GM12891 (cell line): ENCODE measurements around the gene MAGEB17.
"Not testable (repeated sequence)": the region's sequence is repeated elsewhere in the genome, so short reads cannot be mapped to it uniquely, and the experiment has no call there.

ENCODE experiments used
- DNase-seq: peaks from one replicate; pipeline ENCODE4 v3.0.0; 2011; ENCODE audit warnings: low spot score; ENCODE audit not compliant: insufficient read length
- FAIRE-seq: peaks from 2 replicates; lab custom pipeline; 2011; peaks lifted over from hg19 to GRCh38; lab: Jason Lieb, UNC
- PAX5 ChIP-seq: IDR thresholded peaks from 2 replicates; pipeline ENCODE4 v1.6.1; 2011; ENCODE audit warnings: low read length, moderate library complexity, mild to moderate bottlenecking; ENCODE audit not compliant: insufficient read depth, severe bottlenecking
- POLR2A ChIP-seq: IDR thresholded peaks from 2 replicates; pipeline ENCODE4 v1.6.1; 2011; ENCODE audit warnings: low read depth, low read length, control low read depth
- POLR2AphosphoS5 ChIP-seq: IDR thresholded peaks from 2 replicates; pipeline ENCODE4 v1.6.1; 2011; ENCODE audit warnings: low read depth, low read length, control low read depth
- POU2F2 ChIP-seq: IDR thresholded peaks from 2 replicates; pipeline ENCODE4 v1.6.1; 2011; ENCODE audit warnings: low read depth, mild to moderate bottlenecking, control low read depth, low read length, moderate library complexity
- SPI1 ChIP-seq: IDR thresholded peaks from 2 replicates; pipeline ENCODE4 v1.6.1; 2011; ENCODE audit warnings: low read depth, low read length, control low read depth
- TAF1 ChIP-seq: IDR thresholded peaks from 2 replicates; pipeline ENCODE4 v1.6.1; 2011; ENCODE audit warnings: low read depth, low read length, control low read depth

MAGEB17 gene

GRCh38 chrX:16177260-16177659 lies 10.0 kb downstream of the MAGEB17 start:
- FAIRE-seq = no peak
- DNase-seq = no peak
- TF ChIP-seq PAX5 = no peak
- no peak for TF ChIP-seq POLR2A
- TF ChIP-seq TAF1 = no peak
- no peak for TF ChIP-seq POLR2AphosphoS5
- TF ChIP-seq SPI1 = no peak
- TF ChIP-seq POU2F2 = no peak

- DNase-seq, FAIRE-seq: not testable (repeated sequence)
Measured at GRCh38 chrX:16183843-16184242, 16.6 kb downstream of the MAGEB17 start.

- DNase-seq = no peak
- TF ChIP-seq SPI1 (peak; percentile 88), POLR2A (no peak)
- peak; percentile 88 for FAIRE-seq
Measured at GRCh38 chrX:16185725-16186136, 18.4 kb downstream of the MAGEB17 start.

- DNase-seq (no peak), FAIRE-seq (peak; percentile 70)
- TF ChIP-seq POU2F2 = no peak
- no peak for TF ChIP-seq TAF1
- TF ChIP-seq SPI1 = no peak
- no peak for TF ChIP-seq POLR2AphosphoS5
- TF ChIP-seq PAX5 = no peak
- TF ChIP-seq POLR2A = no peak
Measured at GRCh38 chrX:16186380-16187007, 19.2 kb downstream of the MAGEB17 start.

GRCh38 chrX:16187024-16187760 lies 19.9 kb downstream of the MAGEB17 start:
- no peak for DNase-seq
- TF ChIP-seq POLR2AphosphoS5 (no peak), SPI1 (no peak), POU2F2 (no peak), POLR2A (no peak), PAX5 (no peak), TAF1 (no peak)
- no peak for FAIRE-seq

GRCh38 chrX:16188687-16189086 lies 21.4 kb downstream of the MAGEB17 start:
- FAIRE-seq (no peak), DNase-seq (no peak)
- TF ChIP-seq TAF1 = no peak
- no peak for TF ChIP-seq SPI1
- TF ChIP-seq POLR2A = no peak
- no peak for TF ChIP-seq POU2F2
- no peak for TF ChIP-seq PAX5
- TF ChIP-seq POLR2AphosphoS5 = no peak

GRCh38 chrX:16191605-16192004 lies 24.3 kb downstream of the MAGEB17 start:
- FAIRE-seq (no peak), DNase-seq (no peak)
- TF ChIP-seq POLR2A (no peak), SPI1 (no peak), POLR2AphosphoS5 (no peak), TAF1 (no peak), POU2F2 (no peak), PAX5 (no peak)

GRCh38 chrX:16196829-16197228 lies 29.5 kb downstream of the MAGEB17 start:
- no peak for TF ChIP-seq POLR2AphosphoS5
- TF ChIP-seq POLR2A = no peak
- no peak for TF ChIP-seq TAF1
- TF ChIP-seq POU2F2 = no peak
- no peak for TF ChIP-seq PAX5
- no peak for TF ChIP-seq SPI1
- DNase-seq = no peak
- FAIRE-seq = no peak

- TF ChIP-seq TAF1 (no peak), PAX5 (no peak), POLR2A (no peak), POLR2AphosphoS5 (no peak), POU2F2 (no peak), SPI1 (no peak)
- DNase-seq (no peak), FAIRE-seq (no peak)
Measured at GRCh38 chrX:16199343-16199742, 32.1 kb downstream of the MAGEB17 start.

GRCh38 chrX:16202943-16203342 lies 35.7 kb downstream of the MAGEB17 start:
- DNase-seq = no peak
- no peak for FAIRE-seq
- TF ChIP-seq SPI1 = no peak
- TF ChIP-seq POLR2AphosphoS5 = no peak
- no peak for TF ChIP-seq TAF1
- TF ChIP-seq POU2F2 = no peak
- TF ChIP-seq POLR2A = no peak
- TF ChIP-seq PAX5 = no peak
